HepG2 (cell line): ENCODE measurements around the gene VKORC1. TPM values are rescaled to one million over a fixed set of nuclear protein-coding genes. Genes with fewer than 3 reads are reported as not detected.

ENCODE experiments used
- CAMTA2 ChIP-seq: sonication (generic); formaldehyde crosslinking; IDR thresholded peaks from 2 replicates; pipeline ENCODE4 v1.4.0; 2020; ENCODE audit warnings: mild to moderate bottlenecking, missing genetic modification reagents, borderline replicate concordance
- FOXA3 ChIP-seq: IDR thresholded peaks from 2 replicates; pipeline ENCODE4 v1.6.1; 2016; ENCODE audit warnings: missing genetic modification reagents, missing compliant biosample characterization
- HIC2 ChIP-seq: sonication (generic); formaldehyde crosslinking; IDR thresholded peaks from 2 replicates; pipeline ENCODE4 v1.9.0; 2022; ENCODE audit warnings: low read depth, missing genetic modification reagents
- NCOA5 ChIP-seq: sonication (generic); formaldehyde crosslinking; IDR thresholded peaks from 2 replicates; pipeline ENCODE4 v1.4.0; 2020; ENCODE audit warnings: missing genetic modification reagents
- NFE2L2 ChIP-seq: fragments of 150-350 bp; IDR thresholded peaks from 2 replicates; pipeline ENCODE4 v1.6.1; 2014; ENCODE audit warnings: low read length
- REPIN1 ChIP-seq: sonication (generic); formaldehyde crosslinking; IDR thresholded peaks from 2 replicates; pipeline ENCODE4 v1.8.0; 2022; ENCODE audit warnings: missing genetic modification reagents, low read depth, mild to moderate bottlenecking, borderline replicate concordance
- RFXAP ChIP-seq: sonication (generic); formaldehyde crosslinking; IDR thresholded peaks from 2 replicates; pipeline ENCODE4 v1.4.0; 2020; ENCODE audit warnings: missing genetic modification reagents, borderline replicate concordance
- RXRA ChIP-seq: sonication (generic); formaldehyde crosslinking; IDR thresholded peaks from 2 replicates; pipeline ENCODE4 v1.5.1; 2020; ENCODE audit warnings: missing genetic modification reagents
- SMAD1 ChIP-seq: sonication (generic); formaldehyde crosslinking; IDR thresholded peaks from 2 replicates; pipeline ENCODE4 v1.4.0; 2020; ENCODE audit warnings: missing genetic modification reagents, low read depth, mild to moderate bottlenecking, borderline replicate concordance
- STAT5B ChIP-seq: sonication (generic); formaldehyde crosslinking; IDR thresholded peaks from 2 replicates; pipeline ENCODE4 v1.4.0; 2020; ENCODE audit warnings: missing genetic modification reagents
- TOPORS ChIP-seq: sonication (generic); formaldehyde crosslinking; IDR thresholded peaks from 2 replicates; pipeline ENCODE4 v1.8.0; 2023; ENCODE audit warnings: mild to moderate bottlenecking, missing genetic modification reagents
- ZBTB21 ChIP-seq: sonication (generic); formaldehyde crosslinking; IDR thresholded peaks from 2 replicates; pipeline ENCODE4 v1.4.0; 2020; ENCODE audit warnings: missing genetic modification reagents
- ZBTB40 ChIP-seq, 2 experiments: fragments of 450-650 bp in 1 of 2; sonication (generic) in 1 of 2; formaldehyde crosslinking in 1 of 2; IDR thresholded peaks; 2 replicates each; pipeline versions ENCODE4 v1.6.1 to v1.8.0; 2016 to 2022; ENCODE audit warnings: antibody characterized with exemption in 1 of 2, mild to moderate bottlenecking in 1 of 2, missing genetic modification reagents in 1 of 2
- ZNF629 ChIP-seq: sonication (generic); formaldehyde crosslinking; conservative IDR thresholded peaks from 2 replicates; pipeline ENCODE4 v1.5.0; 2020; ENCODE audit warnings: missing genetic modification reagents
- ZNF672 ChIP-seq: sonication (generic); formaldehyde crosslinking; IDR thresholded peaks from 2 replicates; pipeline ENCODE4 v1.8.1; 2022; ENCODE audit warnings: missing genetic modification reagents
- ZNF7 ChIP-seq: IDR thresholded peaks from 2 replicates; pipeline ENCODE4 v1.6.1; 2016; ENCODE audit warnings: missing biosample characterization, missing genetic modification reagents
- polyA plus RNA-seq, 8 experiments: library from polyadenylated mRNA; depleted of rRNA in 3 of 8; stranded (reverse) in 7 of 8; unstranded in 1 of 8; fragments of >200 nt; fragmentation: Illumina TruSeq in 4 of 8; extraction: Trizol in 4 of 8; gene quantifications; 2 replicates each; pipeline versions ENCODE4 v1.2.1 to v1.2.3, GENCODE V29; 2011 to 2016; ENCODE audit warnings: low read depth in 4 of 8, missing spikeins in 1 of 8, mixed read lengths in 1 of 8; ENCODE audit not compliant: insufficient read depth in 1 of 8
- total RNA-seq, 5 experiments: library from RNA; depleted of rRNA; stranded (reverse); fragments of >200 nt; fragmentation: Illumina TruSeq; extraction: Trizol; gene quantifications; 2 replicates each; pipeline ENCODE4 v1.2.3, GENCODE V29; 2016; ENCODE audit warnings: low read depth in 1 of 5
- TF ChIP-seq, protein P1 (sequence below): sonication (generic); formaldehyde crosslinking; IDR thresholded peaks from 2 replicates; pipeline ENCODE4 v1.8.1; 2023; ENCODE audit warnings: mild to moderate bottlenecking, moderate library complexity, missing genetic modification reagents

The VKORC1 gene
- total and polyA plus RNA-seq, 2 of the 13 experiments (the other 11 are each of a cell fraction or from before 2014, with no cell fraction given) = 141 to 615 TPM

- peak; percentile 99 for TF ChIP-seq ZBTB40 (IDR thresholded peaks at IDR 0.05)
- TF ChIP-seq ZBTB40 (CRISPR knock-in tag; IDR thresholded peaks at IDR 0.05) = no peak
- no peak for TF ChIP-seq NCOA5 (CRISPR knock-in tag)
- TF ChIP-seq ZNF7 (CRISPR knock-in tag) = no peak
- 0 out of 2 replicates have a peak, but pooled peaks have one; percentile 12 for TF ChIP-seq HIC2 (CRISPR knock-in tag)
- 0 out of 2 replicates have a peak, but pooled peaks have one; percentile 67 for TF ChIP-seq STAT5B
- TF ChIP-seq CAMTA2 (CRISPR knock-in tag) = peak; percentile 23; the same call in 1 of the 2 replicates
- TF ChIP-seq ZNF672 (CRISPR knock-in tag) = no peak
- TF ChIP-seq RFXAP (CRISPR knock-in tag) = no peak
- TF ChIP-seq FOXA3 (CRISPR knock-in tag) = peak; percentile 75
- TF ChIP-seq ZNF629 (CRISPR knock-in tag) = peak; percentile 4; the same call in 1 of the 2 replicates
- TF ChIP-seq NFE2L2 = no peak
- TF ChIP-seq, protein P1, sequence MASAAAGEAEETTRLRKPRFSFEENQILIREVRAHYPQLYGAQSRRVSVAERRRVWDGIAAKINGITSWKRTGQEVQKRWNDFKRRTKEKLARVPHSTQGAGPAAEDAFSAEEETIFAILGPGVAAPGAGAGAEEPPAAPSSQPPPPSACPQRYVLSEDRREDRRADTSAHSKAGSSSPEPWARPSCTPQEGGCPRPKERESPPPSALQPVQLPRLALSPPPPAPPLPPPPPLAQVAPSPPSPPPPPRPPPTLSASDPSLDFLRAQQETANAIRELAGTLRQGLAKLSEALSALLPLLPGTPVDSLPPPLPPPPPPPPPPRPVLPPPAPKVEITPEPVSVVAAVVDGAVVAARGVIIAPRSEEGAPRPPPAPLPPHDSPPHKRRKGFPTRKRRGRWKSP = peak; percentile 72; the same call in 1 of the 2 replicates
- TF ChIP-seq RXRA (CRISPR knock-in tag) = peak; percentile 58
- peak; percentile 35; the same call in 1 of the 2 replicates for TF ChIP-seq TOPORS (CRISPR knock-in tag)
- peak; percentile 63; the same call in 1 of the 2 replicates for TF ChIP-seq SMAD1
- TF ChIP-seq ZBTB21 (CRISPR knock-in tag) = peak; percentile 81
- TF ChIP-seq REPIN1 = peak; percentile 96
Observed at GRCh38 chr16:31073970-31074813, 20.4 kb downstream of the VKORC1 start, which contains the start of the genes ZNF646 and ZNF668 (continued).
